HG02870 (cell line): Measurements from ENCODE around the gene DIP2C.
"Not testable (repeated sequence)": the region's sequence is repeated elsewhere in the genome, so short reads cannot be mapped to it uniquely, and the experiment has no call there.

Experiments
- ATAC-seq: cut with Tn5 transposase; IDR thresholded peaks from one replicate; pipeline ENCODE4 v1.9.1; 2021; ENCODE audit warnings: mild to moderate bottlenecking, moderate library complexity; ENCODE audit not compliant: unreplicated experiment

Gene DIP2C

GRCh38 chr10:615583-616152 is 73.8 kb downstream of the DIP2C start:
- no peak for ATAC-seq

DNA sequence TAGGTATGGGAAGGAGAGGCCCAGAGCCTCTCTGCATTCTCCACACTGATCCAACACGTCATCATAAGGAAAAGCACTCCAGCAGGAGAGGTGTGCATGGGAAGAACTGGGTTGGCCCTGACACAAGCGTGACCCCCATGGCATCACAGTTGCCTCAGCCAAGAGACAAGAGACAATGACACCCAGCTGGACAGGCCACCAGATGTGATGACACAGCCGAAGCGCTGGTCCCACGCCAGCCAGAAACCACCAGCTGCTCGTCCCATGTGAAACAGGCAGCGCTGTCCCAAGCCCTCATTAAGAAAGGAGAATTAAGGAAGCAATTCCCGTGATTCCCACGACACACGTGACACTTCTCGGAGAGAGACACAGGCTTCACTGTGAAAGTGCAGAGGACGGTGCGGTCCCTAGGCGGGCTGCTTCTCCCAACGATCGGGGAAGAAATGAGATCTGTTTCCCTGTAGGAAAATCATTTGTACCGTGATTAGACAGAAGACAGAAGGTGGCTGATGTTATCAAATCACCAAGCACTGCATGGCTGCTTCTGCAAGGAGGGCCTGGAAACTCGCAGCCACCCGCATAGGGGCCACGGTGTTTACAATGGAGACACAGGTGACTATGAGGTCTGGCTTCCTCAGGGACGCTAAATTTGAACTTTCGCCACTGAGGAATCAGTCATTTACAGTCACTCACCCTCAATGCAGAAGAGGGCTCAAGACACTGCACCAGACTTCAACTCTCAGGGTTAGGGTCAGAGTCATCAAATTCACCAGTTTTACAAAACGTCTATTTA is 74.5 kb downstream of the DIP2C start:
- no peak for ATAC-seq

- ATAC-seq: no peak
These were observed 75.2 kb downstream of the DIP2C start for GRCh38 chr10:614139-614711.

- ATAC-seq: no peak
These were observed 76.0 kb downstream of the DIP2C start for GRCh38 chr10:613271-614138.

- ATAC-seq: no peak
These were observed 76.8 kb downstream of the DIP2C start for GRCh38 chr10:612696-613095.

DNA sequence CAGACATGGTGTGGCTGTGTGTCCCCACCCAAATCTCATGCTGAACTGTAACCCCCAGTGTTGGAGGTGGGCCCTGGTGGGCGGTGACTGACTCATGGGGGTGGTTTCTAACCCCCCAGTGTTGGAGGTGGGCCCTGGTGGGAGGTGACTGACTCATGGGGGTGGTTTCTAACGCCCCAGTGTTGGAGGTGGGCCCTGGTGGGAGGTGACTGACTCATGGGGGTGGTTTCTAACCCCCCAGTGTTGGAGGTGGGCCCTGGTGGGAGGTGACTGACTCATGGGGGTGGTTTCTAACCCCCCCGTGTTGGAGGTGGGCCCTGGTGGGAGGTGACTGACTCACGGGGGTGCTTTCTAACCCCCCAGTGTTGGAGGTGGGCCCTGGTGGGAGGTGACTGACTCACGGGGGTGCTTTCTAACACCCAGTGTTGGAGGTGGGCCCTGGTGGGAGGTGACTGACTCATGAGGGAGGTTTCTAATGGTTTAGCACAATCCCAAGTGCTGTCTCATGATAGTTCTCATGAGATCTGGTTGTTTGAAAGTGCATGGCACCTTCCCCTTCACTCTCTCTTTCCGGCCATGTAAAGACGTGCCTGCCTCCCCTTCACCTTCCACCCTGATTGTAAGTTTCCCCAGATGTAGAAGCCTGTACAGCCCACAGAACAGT is 78.7 kb downstream of the DIP2C start:
- ATAC-seq: not testable (repeated sequence)

DNA sequence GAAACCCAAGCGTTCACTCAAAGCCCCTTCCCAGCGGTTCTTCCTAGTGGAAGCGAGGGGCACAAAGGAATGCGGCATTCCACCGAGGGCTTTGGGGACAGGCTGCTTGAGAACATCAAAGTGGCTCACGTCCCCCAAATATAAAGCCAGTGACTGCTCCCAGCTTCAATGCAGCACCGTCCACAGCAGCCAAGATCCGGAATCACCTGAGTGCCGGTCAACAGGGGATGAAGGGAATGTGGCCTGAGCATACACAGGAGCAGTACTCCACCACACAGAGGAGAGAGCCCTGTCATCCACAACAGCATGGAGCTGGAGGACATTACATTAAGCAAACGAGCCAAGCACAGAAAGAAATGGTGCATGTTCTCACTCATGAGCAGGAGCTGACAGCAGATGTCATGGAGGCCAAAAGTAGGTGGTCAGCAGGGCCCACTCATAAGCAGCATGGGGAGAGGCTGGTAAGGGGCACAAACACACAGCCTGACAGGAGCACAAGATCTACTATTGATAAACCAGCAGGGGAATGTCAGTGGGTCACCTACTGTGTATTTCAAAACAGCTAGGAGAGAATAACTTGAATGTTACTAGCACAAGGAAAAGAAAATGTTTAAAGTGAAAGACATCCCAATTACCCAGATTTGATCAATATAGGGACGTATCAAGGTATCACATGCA is 79.5 kb downstream of the DIP2C start:
- no peak for ATAC-seq

DNA sequence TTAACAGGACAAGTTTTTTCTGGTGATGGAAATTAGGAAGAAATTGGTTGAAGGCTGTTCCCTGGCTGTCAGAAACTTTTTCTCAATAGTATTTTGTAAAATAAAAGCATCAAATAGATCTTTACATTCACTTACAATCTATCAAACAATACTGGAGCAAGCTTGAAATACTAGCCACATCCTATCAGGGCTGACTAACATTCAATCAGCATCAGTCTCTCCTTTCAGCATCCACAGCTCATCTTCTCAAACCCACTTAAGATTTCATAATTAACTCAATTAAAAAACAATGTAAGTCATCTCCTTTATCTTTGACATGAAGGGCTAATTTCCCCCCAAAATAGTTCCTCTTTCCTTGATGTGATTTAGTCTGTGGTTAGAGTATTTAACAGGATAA is 80.2 kb downstream of the DIP2C start:
- ATAC-seq: no peak

DNA sequence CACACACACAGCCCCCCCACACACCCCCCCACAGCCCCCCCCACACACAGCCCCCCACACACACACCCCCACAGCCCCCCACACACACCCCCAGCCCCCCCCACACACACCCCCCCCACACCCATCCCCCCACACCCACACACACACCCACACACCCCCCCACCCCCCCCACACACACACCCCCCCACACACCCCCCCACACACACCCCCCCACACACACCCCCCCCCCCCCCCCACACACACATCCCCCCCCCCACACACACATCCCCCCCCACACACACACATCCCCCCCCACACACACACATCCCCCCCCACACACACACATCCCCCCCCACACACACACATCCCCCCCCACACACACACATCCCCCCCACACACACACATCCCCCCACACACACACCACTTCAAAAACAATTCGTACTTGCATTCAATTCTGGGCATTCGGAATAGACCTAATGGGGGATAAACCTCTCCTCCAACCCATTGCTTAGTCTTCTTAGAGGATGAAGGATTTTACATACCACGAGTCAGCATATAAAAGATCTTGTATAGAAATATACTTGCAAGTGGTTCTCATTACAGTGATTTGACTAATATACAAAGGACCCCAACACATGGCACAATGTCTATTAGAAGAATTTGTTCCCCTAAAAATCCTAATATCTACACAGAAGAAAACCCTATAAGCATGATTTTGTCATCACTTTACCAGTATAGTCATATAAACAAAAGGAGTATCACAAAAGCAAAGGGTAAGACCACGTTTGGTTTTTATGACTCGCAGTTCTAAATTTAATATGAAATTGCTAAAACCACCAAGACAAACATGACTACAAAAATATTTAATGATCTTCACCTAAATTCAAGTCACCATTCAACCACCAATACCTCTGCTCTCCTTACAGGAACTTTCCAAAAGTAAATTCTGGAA is 80.9 kb downstream of the DIP2C start:
- no peak for ATAC-seq

- ATAC-seq: no peak
These were observed 81.8 kb downstream of the DIP2C start for GRCh38 chr10:607545-608185.

GRCh38 chr10:606762-607544 is 82.5 kb downstream of the DIP2C start:
- ATAC-seq: no peak

GRCh38 chr10:605632-606325 is 83.7 kb downstream of the DIP2C start:
- ATAC-seq: no peak

GRCh38 chr10:604716-605631 is 84.5 kb downstream of the DIP2C start:
- no peak for ATAC-seq

- no peak for ATAC-seq
These were observed 85.7 kb downstream of the DIP2C start for GRCh38 chr10:603745-604144.

DNA sequence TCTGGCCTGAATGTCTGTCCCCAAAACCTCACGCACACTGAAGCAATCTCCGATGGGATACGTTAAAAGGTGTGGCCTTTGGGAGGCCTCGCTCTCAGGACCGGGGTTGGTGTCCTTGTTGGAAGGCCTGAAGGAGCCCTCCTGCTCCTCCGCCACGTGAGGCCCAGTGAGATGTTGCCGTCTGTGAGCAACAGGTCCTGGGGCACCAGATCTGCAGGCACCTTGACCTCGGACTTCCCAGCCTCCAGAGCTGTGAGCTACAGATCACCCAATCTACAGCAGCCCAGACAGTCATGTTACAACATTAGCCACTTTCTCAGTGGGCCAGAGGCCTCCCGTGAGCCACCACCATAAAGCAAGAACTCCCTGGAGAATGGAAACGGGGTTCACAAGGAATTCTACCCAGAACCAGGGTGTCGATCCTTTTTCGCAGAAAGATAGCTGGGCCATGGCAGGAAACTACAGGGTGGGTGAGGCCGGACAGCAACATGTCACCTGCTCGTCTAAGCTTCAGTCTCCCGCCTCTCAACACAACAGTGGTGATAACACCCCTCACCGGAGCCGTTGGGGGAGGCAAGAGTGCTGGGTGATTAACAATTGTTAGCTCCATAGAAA is 87.0 kb downstream of the DIP2C start:
- ATAC-seq: no peak

DNA sequence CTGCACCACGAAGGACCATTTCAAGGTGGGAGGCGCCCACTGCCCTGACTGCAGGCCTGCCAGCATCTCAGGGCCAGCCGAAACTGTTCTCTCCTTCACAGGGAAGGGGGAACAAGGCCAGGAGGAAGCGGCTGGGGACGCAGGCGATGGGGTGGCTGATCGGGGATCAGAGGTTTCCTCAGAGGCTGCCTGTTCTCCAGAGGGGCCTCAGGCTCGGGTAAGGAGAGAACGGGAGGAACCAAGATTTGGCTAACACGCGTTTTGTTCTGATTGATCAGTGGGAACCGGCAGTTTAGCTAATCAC is 87.9 kb downstream of the DIP2C start:
- ATAC-seq: no peak
